Measurements from ENCODE around the gene CORO2A. TPM values are rescaled to one million over a fixed set of nuclear protein-coding genes. Genes with fewer than 3 reads are reported as not detected.
"Not testable (repeated sequence)": the region's sequence is repeated elsewhere in the genome, so short reads cannot be mapped to it uniquely, and the experiment has no call there.

CORO2A gene
- total and polyA plus RNA-seq, 2 donors (not counting 3 experiments of a cell fraction or from before 2014, with no cell fraction given): 0.35 to 0.53 TPM

DNA sequence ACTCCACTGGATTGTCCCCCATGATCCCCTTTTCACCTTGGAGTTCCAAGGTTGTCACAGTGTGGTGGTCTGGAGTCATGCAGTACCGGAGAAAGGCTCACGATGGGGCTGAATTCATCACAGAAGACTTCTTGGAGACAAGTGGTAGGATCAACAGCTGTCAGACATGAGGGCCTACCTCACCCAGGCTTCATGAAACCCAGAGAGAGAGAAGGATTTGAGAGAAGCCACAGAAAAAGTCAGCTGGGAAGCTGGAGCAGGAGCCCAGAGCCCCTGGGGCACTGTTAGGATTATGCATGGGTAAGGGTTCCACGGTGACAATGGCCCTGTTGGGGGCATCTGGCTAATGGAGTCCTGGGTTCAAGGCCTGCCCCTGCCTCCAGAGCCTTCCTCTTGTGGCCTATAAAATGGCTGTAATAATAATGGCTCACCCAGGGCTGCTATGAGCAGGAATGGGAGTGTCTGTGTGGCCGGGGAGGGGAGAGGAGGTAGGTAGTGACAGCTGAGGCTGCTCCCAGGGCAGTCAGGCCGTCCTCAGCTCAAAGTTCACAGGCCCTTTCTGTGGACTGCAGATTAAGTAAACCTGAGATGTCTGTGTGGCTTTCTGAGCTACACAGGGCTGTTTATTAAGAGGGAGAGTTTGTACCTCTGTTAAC lies 74.3 kb downstream of the CORO2A start:
- CTCF ChIA-PET: interaction anchor here (1.1 to 1.6 kb wide), 5 partner anchors 17 to 146 kb away, joined by 3 to 7 read pairs (median 4); partner anchors contain the start of gene TBC1D2
- FAIRE-seq: no peak
- intact Hi-C loops (cut with micrococcal nuclease): loop anchor here (2.0 kb wide), 2 partner anchors 75 to 145 kb away; partner anchors contain the start of gene CORO2A

DNA sequence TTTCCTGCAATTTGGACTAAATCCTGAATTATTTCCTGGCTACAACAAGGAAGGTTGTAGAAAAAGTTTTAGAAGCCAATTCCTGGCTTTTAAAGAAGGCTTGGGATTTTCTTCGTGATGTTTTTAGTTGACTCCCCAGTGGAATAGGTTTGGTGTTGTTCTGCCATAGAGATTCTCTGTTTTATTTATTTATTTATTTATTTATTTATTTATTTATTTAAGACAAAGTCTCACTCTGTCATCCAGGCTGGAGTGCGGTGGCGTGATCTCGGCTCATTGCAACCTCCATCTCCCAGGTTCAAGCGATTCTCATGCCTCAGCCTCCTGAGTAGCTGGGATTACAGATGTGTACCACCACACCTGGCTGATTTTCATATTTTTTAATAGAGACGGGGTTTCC lies 75.3 kb downstream of the CORO2A start:
- H4K20me1 ChIP-seq (replicated peaks; ENCODE audit: control insufficient read depth, extremely low read depth, insufficient read depth, low read length); H2AFZ ChIP-seq (ENCODE audit: low read depth, low read length); FAIRE-seq; BruUV-seq (replicated peaks); H3K9ac ChIP-seq (replicated peaks; ENCODE audit: extremely low read depth, insufficient read depth, low read length); H3K27ac ChIP-seq (ENCODE audit: insufficient read depth, low read depth, low read length); H3K9me3 ChIP-seq (replicated peaks; ENCODE audit: control insufficient read depth, insufficient read depth, low read length); H3K9me1 ChIP-seq (replicated peaks; ENCODE audit: control insufficient read depth, extremely low read depth, insufficient read depth, low read length); intact Hi-C loops (cut with micrococcal nuclease); DNase-seq (ENCODE audit: low read depth, low spot score); dilution Hi-C loops (cut with MboI; ENCODE audit: extremely low pct_ligation_motif_present, low sequenced_read_pairs); POLR2A ChIA-PET; H3K36me3 ChIP-seq (ENCODE audit: control insufficient read depth in 2 of 2, extremely low read depth in 1 of 2, insufficient read depth in 2 of 2, low read length in 2 of 2); H3K4me2 ChIP-seq (ENCODE audit: insufficient read depth, low read length); H3K4me3 ChIP-seq (replicated peaks in 1 of 3; ENCODE audit: insufficient read depth in 1 of 3, low read depth in 1 of 3, low read length in 3 of 3); CTCF ChIA-PET; H3K27me3 ChIP-seq (ENCODE audit: control insufficient read depth in 2 of 2, insufficient read depth in 2 of 2, low read length in 2 of 2); H3K79me2 ChIP-seq (ENCODE audit: control insufficient read depth, insufficient read depth, low read length): not testable (repeated sequence)
- peaks cover 12% of the 10 kb centered on the region for H3K4me1 ChIP-seq (ENCODE audit: control insufficient read depth, extremely low read depth, insufficient read depth, low read length)

More for the DNA sequence above, 74.3 kb downstream of the CORO2A start:
- Histone ChIP-seq H2AFZ (ENCODE audit: low read depth, low read length) (peak overlapping the region; percentile 99), H3K4me3 (replicated peaks in 1 of 3; ENCODE audit: insufficient read depth in 1 of 3, low read depth in 1 of 3, low read length in 3 of 3) (peak overlapping the region in 2 of 3 experiments; percentile 39 to 84), H3K9ac (replicated peaks; ENCODE audit: extremely low read depth, insufficient read depth, low read length) (no peak overlapping the region), H3K9me3 (replicated peaks; ENCODE audit: control insufficient read depth, insufficient read depth, low read length) (no peaks in the 10 kb centered on the region), H3K79me2 (ENCODE audit: control insufficient read depth, insufficient read depth, low read length) (no peaks in the 10 kb centered on the region), H3K36me3 (ENCODE audit: control insufficient read depth in 2 of 2, extremely low read depth in 1 of 2, insufficient read depth in 2 of 2, low read length in 2 of 2) (no peaks in the 10 kb centered on the region), H3K9me1 (replicated peaks; ENCODE audit: control insufficient read depth, extremely low read depth, insufficient read depth, low read length) (no peaks in the 10 kb centered on the region), H3K27me3 (ENCODE audit: control insufficient read depth in 2 of 2, insufficient read depth in 2 of 2, low read length in 2 of 2) (no peaks in the 10 kb centered on the region), H3K4me2 (ENCODE audit: insufficient read depth, low read length) (peak overlapping the region; percentile 90), H3K27ac (ENCODE audit: insufficient read depth, low read depth, low read length) (no peak overlapping the region), H4K20me1 (replicated peaks; ENCODE audit: control insufficient read depth, extremely low read depth, insufficient read depth, low read length) (no peaks in the 10 kb centered on the region), H3K4me1 (ENCODE audit: control insufficient read depth, extremely low read depth, insufficient read depth, low read length) (peaks cover 12% of the 10 kb centered on the region)
- TF ChIP-seq POLR2AphosphoS5 (IDR thresholded peaks at IDR 0.05; ENCODE audit: insufficient read depth, low read depth, low read length): no peak
- no peak for TF ChIP-seq EZH2 (IDR thresholded peaks at IDR 0.05; ENCODE audit: borderline replicate concordance, low read depth, low read length, severe bottlenecking)
- no peak for TF ChIP-seq JUN (IDR thresholded peaks at IDR 0.05; ENCODE audit: borderline replicate concordance, insufficient read depth, insufficient read length, low read depth)
- TF ChIP-seq, protein P1, sequence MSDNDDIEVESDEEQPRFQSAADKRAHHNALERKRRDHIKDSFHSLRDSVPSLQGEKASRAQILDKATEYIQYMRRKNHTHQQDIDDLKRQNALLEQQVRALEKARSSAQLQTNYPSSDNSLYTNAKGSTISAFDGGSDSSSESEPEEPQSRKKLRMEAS (IDR thresholded peaks at IDR 0.05; ENCODE audit: insufficient read depth, insufficient read length): no peak
- TF ChIP-seq GATA2 (IDR thresholded peaks at IDR 0.05; ENCODE audit: insufficient read depth, insufficient read length, low read depth, low read length): no peak
- no peak for TF ChIP-seq FOS (IDR thresholded peaks at IDR 0.05; ENCODE audit: borderline replicate concordance, insufficient read depth, low read length)
- no peak for TF ChIP-seq POLR2A (IDR thresholded peaks at IDR 0.05; ENCODE audit: low read depth, low read length)
- no peak for TF ChIP-seq MYC (IDR thresholded peaks at IDR 0.05; ENCODE audit: low read depth, low read length)
- TF ChIP-seq, protein P2, sequence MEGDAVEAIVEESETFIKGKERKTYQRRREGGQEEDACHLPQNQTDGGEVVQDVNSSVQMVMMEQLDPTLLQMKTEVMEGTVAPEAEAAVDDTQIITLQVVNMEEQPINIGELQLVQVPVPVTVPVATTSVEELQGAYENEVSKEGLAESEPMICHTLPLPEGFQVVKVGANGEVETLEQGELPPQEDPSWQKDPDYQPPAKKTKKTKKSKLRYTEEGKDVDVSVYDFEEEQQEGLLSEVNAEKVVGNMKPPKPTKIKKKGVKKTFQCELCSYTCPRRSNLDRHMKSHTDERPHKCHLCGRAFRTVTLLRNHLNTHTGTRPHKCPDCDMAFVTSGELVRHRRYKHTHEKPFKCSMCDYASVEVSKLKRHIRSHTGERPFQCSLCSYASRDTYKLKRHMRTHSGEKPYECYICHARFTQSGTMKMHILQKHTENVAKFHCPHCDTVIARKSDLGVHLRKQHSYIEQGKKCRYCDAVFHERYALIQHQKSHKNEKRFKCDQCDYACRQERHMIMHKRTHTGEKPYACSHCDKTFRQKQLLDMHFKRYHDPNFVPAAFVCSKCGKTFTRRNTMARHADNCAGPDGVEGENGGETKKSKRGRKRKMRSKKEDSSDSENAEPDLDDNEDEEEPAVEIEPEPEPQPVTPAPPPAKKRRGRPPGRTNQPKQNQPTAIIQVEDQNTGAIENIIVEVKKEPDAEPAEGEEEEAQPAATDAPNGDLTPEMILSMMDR (IDR thresholded peaks at IDR 0.05; ENCODE audit: extremely low read depth in 1 of 2, insufficient read depth in 1 of 2, low read depth in 1 of 2, low read length in 2 of 2): no peak
- dilution Hi-C loops (cut with MboI; ENCODE audit: extremely low pct_ligation_motif_present, low sequenced_read_pairs): no loop called here
- no peak for DNase-seq (ENCODE audit: low read depth, low spot score)
- POLR2A ChIA-PET: interaction anchor here (0.6 kb wide), 1 partner anchor 16 kb away, joined by 9 read pairs; no protein-coding TSS in a partner anchor
- TSS peak; percentile 22 for BruUV-seq (replicated peaks)
